Activated CD8-positive, alpha-beta T cell treated with anti-CD3 and anti-CD28 coated beads for 36 hours (primary cell): Measurements from ENCODE around the gene MEI4. TPM values are rescaled to one million over a fixed set of nuclear protein-coding genes. Genes with fewer than 3 reads are reported as not detected.

Source experiments
- ATAC-seq: fragments of 200-7000 bp; cut with Tn5 transposase; one replicate; pipeline ENCODE4 v1.10.0; 2021; ENCODE audit warnings: mild to moderate bottlenecking, moderate library complexity
- CTCF ChIA-PET: fragments of 350-600 bp; sonication (Branson Sonifier 250); formaldehyde crosslinking; loops from one replicate; lab custom pipeline; 2021; ENCODE audit warnings: antibody characterized with exemption; lab: Charles Lee
- POLR2A ChIA-PET: fragments of 350-600 bp; sonication (Branson Sonifier 250); formaldehyde crosslinking; loops from one replicate; lab custom pipeline; 2021; ENCODE audit warnings: antibody characterized with exemption; lab: Charles Lee
- DNase-seq: peaks from one replicate; pipeline ENCODE4 v3.0.0-alpha.2; 2020
- H3K27ac Mint-ChIP-seq: one replicate; pipeline ENCODE4 v1.8.0; 2021; ENCODE audit warnings: mild to moderate bottlenecking, mixed read lengths
- H3K27me3 Mint-ChIP-seq: one replicate; pipeline ENCODE4 v1.8.0; 2021; ENCODE audit warnings: mixed read lengths
- H3K36me3 Mint-ChIP-seq: one replicate; pipeline ENCODE4 v1.8.0; 2021; ENCODE audit warnings: low read depth, mixed read lengths
- H3K4me1 Mint-ChIP-seq: one replicate; pipeline ENCODE4 v1.8.0; 2021; ENCODE audit warnings: low read depth, mixed read lengths
- H3K4me3 Mint-ChIP-seq: one replicate; pipeline ENCODE4 v1.8.0; 2021; ENCODE audit warnings: mild to moderate bottlenecking, moderate library complexity, mixed read lengths
- H3K9me3 Mint-ChIP-seq: one replicate; pipeline ENCODE4 v1.8.0; 2021; ENCODE audit warnings: mixed read lengths
- CTCF ChIP-seq: fragments of 200-600 bp; IDR thresholded peaks from one replicate; pipeline ENCODE4 v1.8.0; 2022; ENCODE audit warnings: antibody characterized with exemption, mild to moderate bottlenecking
- intact Hi-C: fragments of 100-400 bp; cut with micrococcal nuclease; formaldehyde crosslinking; loops from one replicate; pipeline ENCODE4 v1.10.0; 2022
- total RNA-seq, 2 experiments: library from RNA; stranded (reverse); gene quantifications; one replicate each; pipeline ENCODE4 v1.2.3, GENCODE V29; 2021

MEI4 gene
- total RNA-seq, 2 experiments from 2014 or later = not detected

DNA sequence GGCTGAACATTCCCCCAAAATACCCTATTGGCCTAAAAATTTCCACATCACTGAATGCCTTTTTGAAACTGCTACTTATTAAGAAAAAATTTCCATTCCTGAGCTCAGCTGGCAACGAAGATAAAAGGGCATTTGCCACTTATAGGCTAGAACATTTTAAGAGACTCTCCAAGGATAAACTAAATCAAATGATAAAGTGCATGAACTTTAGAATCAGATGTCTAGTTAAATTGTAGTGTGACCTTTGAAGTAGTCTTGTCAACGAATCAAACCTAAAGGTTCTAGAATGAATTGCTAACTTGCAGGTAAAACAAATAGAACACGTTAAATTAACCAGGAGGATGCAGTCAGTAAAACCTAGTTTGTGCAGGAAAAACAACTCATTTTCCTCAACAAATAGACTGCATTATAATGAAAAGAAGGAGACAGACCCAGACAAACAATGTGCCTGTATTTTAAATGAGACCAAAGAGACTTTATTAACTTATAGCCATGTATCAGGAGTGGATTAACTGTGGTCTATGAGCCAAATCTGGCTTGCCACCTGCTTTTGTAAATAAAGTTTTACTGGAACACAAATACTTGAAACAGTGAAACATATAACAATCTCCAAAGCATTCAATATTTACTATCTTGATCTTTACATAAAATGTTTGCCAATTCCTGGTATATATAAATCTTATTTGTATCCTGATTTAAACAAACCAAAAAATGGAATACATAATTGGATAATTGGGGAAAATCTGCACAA is 184.4 kb downstream of the MEI4 start:
- Mint-ChIP-seq H3K9me3 (peaks cover 4% of the 10 kb centered on the region), H3K27ac (no peak overlapping the region), H3K4me3 (no peak overlapping the region), H3K4me1 (no peaks in the 10 kb centered on the region), H3K36me3 (no peaks in the 10 kb centered on the region), H3K27me3 (no peaks in the 10 kb centered on the region)
- ChIA-PET CTCF (no interaction called here), POLR2A (no interaction called here)
- intact Hi-C loops = no loop called here
- DNase-seq (no peak), ATAC-seq (no peak)
- no peak for TF ChIP-seq CTCF

GRCh38 chr6:77839292-77839691 is 186.5 kb downstream of the MEI4 start:
- no peak overlapping the region for H3K27ac Mint-ChIP-seq
- POLR2A ChIA-PET = no interaction called here

DNA sequence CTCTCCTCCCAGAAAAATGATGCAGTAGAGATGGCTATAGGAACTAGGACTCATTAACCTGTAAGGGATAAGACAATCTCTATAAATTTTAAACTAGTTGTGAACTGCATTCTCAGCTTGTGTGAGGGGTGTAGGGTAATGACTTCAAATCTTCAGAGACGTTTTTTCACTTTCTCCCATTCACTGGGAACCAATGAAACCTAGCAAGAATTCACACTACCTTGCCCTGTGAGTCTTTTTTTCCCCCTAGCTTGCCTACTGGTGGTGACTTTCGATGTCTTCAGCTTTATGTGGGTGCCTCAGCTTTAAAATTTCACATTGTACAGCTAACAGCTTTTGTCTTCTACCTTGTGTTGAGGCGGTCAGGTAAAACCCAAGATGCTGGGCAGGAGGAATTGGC is 192.0 kb downstream of the MEI4 start:
- no peak overlapping the region for H3K4me3 Mint-ChIP-seq

More at GRCh38 chr6:77839292-77839691, 186.5 kb downstream of the MEI4 start:
- Mint-ChIP-seq H3K9me3 (no peaks in the 10 kb centered on the region), H3K36me3 (no peaks in the 10 kb centered on the region), H3K4me1 (no peaks in the 10 kb centered on the region), H3K27me3 (no peaks in the 10 kb centered on the region), H3K4me3 (no peak overlapping the region)
- CTCF ChIA-PET = no interaction called here
- no peak for ATAC-seq
- TF ChIP-seq CTCF = no peak
- intact Hi-C loops = no loop called here
- DNase-seq = no peak

GRCh38 chr6:77853401-77853800 is 200.6 kb downstream of the MEI4 start:
- peaks cover 4% of the 10 kb centered on the region for H3K9me3 Mint-ChIP-seq
- H3K4me3 Mint-ChIP-seq = no peak overlapping the region
- no peak for DNase-seq
- no peaks in the 10 kb centered on the region for H3K27me3 Mint-ChIP-seq
- H3K27ac Mint-ChIP-seq = no peak overlapping the region
- intact Hi-C loops = no loop called here
- ChIA-PET CTCF (no interaction called here), POLR2A (no interaction called here)
- H3K4me1 Mint-ChIP-seq = no peaks in the 10 kb centered on the region
- H3K36me3 Mint-ChIP-seq = no peaks in the 10 kb centered on the region
- TF ChIP-seq CTCF = no peak
- ATAC-seq = no peak

More for the DNA sequence above, 192.0 kb downstream of the MEI4 start:
- Mint-ChIP-seq H3K36me3 (no peaks in the 10 kb centered on the region), H3K27ac (no peak overlapping the region), H3K27me3 (no peaks in the 10 kb centered on the region), H3K4me1 (no peaks in the 10 kb centered on the region), H3K9me3 (peaks cover 8% of the 10 kb centered on the region)
- ChIA-PET CTCF (no interaction called here), POLR2A (no interaction called here)
- no peak for TF ChIP-seq CTCF
- intact Hi-C loops = no loop called here
- DNase-seq = no peak
- ATAC-seq = no peak

GRCh38 chr6:77856391-77856790 is 203.6 kb downstream of the MEI4 start:
- Mint-ChIP-seq H3K36me3 (no peaks in the 10 kb centered on the region), H3K4me1 (no peaks in the 10 kb centered on the region), H3K27me3 (no peaks in the 10 kb centered on the region), H3K4me3 (no peak overlapping the region), H3K27ac (no peak overlapping the region), H3K9me3 (peaks cover 6% of the 10 kb centered on the region)
- TF ChIP-seq CTCF = no peak
- intact Hi-C loops = no loop called here
- no peak for DNase-seq
- ATAC-seq = no peak
- CTCF ChIA-PET = no interaction called here
- POLR2A ChIA-PET = no interaction called here
